22Rv1 (cell line): ENCODE data around the gene LPAR6.

ENCODE experiments used
- ZFX ChIP-seq: fragments of 450-650 bp; IDR thresholded peaks from 2 replicates; pipeline ENCODE4 v1.6.1; 2017; ENCODE audit warnings: antibody characterized with exemption, borderline replicate concordance
- TF ChIP-seq, protein P1 (sequence below): fragments of 450-650 bp; IDR thresholded peaks from 2 replicates; pipeline ENCODE4 v1.5.1; 2017; ENCODE audit warnings: mild to moderate bottlenecking

DNA sequence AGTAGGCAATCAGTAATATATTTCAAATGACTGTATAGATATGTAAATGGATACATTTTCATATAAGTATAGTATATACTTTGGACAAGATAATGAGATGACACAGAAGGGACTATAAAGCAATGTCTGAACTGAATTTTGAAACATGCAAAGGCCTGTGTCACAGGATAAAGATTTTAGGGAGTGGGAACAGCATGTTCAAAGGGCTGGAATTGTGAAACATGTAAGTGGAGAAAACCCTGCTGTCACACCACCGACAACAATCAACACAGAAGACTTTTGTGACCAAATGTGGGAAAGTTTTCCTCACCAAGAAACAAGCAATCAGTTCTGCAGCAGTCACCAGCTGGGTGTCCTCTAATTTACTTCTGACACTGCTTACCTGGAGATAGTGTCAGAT lies 42.9 kb downstream of the LPAR6 start:
- TF ChIP-seq, protein P1, sequence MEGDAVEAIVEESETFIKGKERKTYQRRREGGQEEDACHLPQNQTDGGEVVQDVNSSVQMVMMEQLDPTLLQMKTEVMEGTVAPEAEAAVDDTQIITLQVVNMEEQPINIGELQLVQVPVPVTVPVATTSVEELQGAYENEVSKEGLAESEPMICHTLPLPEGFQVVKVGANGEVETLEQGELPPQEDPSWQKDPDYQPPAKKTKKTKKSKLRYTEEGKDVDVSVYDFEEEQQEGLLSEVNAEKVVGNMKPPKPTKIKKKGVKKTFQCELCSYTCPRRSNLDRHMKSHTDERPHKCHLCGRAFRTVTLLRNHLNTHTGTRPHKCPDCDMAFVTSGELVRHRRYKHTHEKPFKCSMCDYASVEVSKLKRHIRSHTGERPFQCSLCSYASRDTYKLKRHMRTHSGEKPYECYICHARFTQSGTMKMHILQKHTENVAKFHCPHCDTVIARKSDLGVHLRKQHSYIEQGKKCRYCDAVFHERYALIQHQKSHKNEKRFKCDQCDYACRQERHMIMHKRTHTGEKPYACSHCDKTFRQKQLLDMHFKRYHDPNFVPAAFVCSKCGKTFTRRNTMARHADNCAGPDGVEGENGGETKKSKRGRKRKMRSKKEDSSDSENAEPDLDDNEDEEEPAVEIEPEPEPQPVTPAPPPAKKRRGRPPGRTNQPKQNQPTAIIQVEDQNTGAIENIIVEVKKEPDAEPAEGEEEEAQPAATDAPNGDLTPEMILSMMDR, result no peak
- no peak for TF ChIP-seq ZFX
